Prostate gland (tissue), 2 donors: ENCODE results near the gene FCHSD2.

ENCODE experiments used
- CTCF ChIP-seq, 4 experiments: fragments of 200-600 bp in 2 of 4; fragments of 450-650 bp in 2 of 4; sonication (generic) in 2 of 4; IDR thresholded peaks; 1 replicate in 3 of 4; 2 replicates in 1 of 4; pipeline ENCODE4 v1.5.1; 2016 to 2019; ENCODE audit warnings: antibody characterized with exemption in 4 of 4, mild to moderate bottlenecking in 2 of 4, moderate library complexity in 2 of 4
- POLR2A ChIP-seq: fragments of 450-650 bp; IDR thresholded peaks from one replicate; pipeline ENCODE4 v1.6.1; 2016; ENCODE audit warnings: antibody characterized with exemption, mild to moderate bottlenecking

- TF ChIP-seq CTCF (IDR thresholded peaks at IDR 0.05) (no peak), POLR2A (no peak)
These were observed 242.9 kb downstream of the FCHSD2 start for GRCh38 chr11:72899238-72899637.
